ENCODE results near the gene TSHZ1. TPM values are rescaled to one million over a fixed set of nuclear protein-coding genes. Genes with fewer than 3 reads are reported as not detected.
"Not testable (repeated sequence)": the region's sequence is repeated elsewhere in the genome, so short reads cannot be mapped to it uniquely, and the experiment has no call there.

Gene TSHZ1
- total RNA-seq, 1 donor from 2014 or later: 33.5 TPM

DNA sequence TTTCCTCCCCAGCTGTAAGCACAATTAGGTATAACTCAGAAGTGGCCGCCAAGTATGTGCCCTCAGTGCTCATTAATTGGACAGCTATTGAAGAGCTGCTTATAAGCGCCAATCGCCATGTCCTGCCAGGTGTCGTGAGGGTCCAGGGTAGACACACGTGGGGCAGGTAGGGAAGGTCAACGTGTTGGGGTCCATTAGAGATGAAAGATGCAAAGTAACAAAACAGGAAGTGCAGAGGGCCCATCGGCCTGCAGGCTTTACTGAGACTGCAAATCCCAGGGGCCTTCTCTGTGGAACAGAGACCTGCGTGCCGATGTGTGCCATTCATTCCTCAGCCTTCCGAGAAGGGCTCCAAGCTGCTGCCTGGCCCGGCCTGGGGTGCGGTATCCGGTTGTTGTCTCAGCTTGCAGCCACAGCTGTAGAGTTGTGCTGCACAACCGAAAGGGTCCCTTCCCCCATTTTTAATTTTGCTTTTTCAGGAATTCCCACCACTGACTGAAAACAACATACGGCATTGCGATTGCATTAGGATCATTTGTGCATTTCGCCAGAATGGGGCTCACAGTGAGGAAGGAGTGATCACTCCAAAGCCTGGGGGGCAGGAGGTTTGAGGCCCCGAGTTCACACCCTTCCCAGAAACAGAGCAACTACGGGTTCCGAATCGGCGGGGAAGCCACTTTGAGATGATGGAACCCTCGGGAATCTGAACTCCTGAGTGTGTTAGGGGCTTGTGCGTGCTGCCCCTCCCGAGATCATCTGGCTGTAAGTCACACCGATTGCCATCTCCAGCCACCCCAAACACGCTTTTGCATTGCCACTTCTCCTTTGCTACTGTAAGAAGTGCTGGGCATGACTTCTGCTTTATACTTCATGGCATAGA is 94.3 kb downstream of the TSHZ1 start:
- no peak for DNase-seq (ENCODE audit: extremely low read depth, low read depth, low spot score)

DNA sequence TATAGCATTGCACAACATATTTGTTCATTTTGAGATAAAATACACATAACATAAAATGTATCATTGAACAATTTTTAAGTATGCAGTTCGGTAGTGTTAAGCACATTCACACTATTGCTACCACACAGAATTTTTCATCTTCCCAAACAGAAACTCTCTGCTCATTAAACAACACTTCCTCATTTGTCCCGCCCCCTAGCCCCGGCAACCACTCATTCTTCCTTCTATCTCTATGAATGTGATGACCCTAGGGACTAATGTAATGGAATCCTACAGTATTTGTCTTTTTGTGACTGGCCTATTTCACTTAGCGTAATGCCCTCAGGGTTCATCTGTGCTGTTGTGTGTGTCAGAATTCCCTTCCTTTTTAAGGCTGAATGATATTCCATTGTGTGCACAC is 95.4 kb downstream of the TSHZ1 start:
- no peak for DNase-seq (ENCODE audit: extremely low read depth, low read depth, low spot score)

DNA sequence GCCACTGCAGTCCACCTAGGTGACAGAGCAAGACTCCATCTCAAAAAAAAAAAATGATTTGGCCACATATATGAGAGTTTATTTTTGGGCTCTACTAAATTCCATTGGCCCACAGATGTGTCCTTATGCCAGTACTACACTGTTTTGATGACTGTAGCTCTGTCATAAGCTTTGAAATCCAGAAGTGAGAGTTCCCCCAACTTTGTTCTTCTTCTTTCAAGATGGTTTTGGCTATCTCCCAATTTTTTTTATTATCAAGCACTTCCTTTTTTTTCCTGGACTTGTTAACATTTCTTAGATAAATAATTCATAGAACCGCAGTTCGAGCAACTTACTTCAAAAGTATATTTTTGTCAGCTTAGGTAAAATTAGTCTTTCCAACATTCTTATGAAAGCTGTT is 96.9 kb downstream of the TSHZ1 start:
- no peak for DNase-seq (ENCODE audit: extremely low read depth, low read depth, low spot score)

DNA sequence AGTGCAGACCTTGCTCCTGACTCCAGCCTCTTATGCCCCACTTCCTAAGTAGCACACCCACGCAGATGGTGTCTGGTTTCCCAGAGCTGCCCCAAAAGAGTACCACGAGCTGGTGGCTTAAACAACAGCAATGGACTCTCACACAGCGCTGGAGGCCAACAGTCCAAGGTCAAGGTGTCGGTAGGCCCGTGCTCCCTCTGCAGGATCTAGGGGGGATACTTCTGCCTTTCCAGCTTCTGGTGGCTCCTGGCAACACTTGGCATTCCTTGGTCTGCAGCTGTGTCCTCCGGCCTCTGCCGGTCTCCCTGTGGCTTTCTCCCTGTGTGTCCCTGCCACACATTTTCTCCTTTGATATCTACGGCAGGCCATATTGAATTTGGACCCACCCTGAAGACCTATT is 99.0 kb downstream of the TSHZ1 start:
- DNase-seq (ENCODE audit: extremely low read depth, low read depth, low spot score): no peak

DNA sequence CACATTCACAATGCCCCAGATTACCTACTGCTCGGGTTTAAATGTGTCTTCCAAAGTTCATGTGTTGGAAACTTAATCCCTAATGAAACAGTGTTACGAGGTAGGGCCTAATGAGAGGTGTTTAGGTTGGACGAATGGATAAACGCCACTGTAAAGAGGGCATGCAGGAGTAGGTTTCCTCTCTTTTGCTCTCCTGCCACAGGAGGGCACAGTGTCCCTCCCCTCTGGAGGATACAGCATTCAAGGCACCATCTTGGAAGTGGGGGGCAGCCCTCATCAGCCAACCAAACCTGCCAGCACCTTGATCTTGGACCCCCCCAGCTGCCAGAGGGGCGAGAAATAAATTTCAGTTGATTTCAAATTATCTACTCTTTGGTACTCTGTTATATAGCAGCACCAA is 103.5 kb downstream of the TSHZ1 start:
- no peak for DNase-seq (ENCODE audit: extremely low read depth, low read depth, low spot score)

DNA sequence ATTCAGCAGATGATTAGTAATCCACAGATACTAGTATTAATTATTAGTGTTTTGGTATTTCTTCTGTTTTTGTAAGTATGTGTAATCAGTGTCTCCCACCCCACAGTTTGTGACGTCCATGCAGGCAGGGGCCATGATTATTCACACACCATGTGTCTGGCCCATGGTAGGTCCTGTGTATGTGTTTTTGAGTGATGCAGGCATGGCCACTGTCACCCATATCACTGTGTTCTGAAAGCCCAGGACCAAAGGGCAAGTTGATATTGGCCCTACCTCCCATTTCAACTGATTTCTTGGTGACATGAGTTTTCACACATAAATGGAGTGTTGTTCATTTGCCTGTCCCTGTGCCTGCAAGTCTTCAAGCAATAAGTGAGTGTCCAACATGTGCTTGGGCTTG is 104.0 kb downstream of the TSHZ1 start:
- DNase-seq (ENCODE audit: extremely low read depth, low read depth, low spot score): no peak

DNA sequence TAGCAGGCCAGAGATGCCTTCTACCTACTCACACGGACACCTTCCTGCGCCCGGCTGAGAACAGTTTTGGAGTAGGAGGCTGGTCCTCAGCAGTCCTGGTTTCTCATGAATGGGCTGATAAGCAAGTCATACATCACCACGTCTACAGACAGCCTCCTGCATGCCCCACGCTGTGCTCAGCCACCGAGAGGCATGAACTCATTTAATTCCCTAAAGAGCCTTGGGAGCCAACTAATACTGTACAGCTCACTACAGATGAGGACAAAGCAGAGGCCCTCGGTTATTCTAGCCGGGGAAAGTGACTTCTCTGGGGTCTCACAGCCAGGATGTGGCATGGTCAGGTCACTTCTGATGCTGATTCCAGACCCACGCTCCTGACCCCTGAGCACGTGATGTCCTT is 105.6 kb downstream of the TSHZ1 start:
- no peak for DNase-seq (ENCODE audit: extremely low read depth, low read depth, low spot score)

DNA sequence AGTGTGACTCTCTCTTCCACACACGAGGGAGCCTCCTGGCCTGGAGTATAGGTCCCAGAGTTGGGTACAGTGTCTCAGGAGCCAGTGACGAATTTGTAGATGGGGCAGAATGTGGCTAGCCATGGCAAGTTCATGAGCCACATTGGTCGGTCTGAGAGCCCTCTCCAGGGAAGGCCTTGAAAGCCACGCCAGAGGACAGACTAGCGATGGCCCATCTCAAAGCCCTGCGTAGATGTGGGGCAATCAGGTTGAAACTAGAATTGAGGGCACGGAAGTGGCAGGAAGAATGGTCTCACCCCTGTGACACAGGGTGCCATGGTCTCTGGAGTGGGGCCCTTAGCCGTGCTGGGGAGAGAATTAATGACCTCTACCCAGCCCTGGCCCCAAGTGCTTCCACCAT is 106.2 kb downstream of the TSHZ1 start:
- DNase-seq (ENCODE audit: extremely low read depth, low read depth, low spot score): no peak

DNA sequence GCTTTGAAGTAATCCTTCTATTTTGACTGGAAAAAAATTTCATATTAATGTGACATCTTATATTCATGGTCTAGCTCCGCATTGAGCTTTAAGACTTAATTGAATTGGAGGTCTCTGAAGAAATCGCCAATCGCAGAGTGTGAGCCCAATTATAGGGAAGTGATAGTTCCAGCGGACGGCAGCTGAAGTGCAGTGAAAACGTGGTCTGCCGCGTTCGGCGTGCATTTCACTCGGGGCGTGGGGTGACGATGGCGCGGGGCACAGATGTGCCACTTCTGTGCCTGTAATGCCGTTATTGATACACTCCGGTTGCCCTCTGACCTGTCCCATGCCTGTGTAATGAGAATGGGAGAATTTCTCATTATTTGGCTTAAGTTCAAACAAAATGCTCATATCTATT is 106.7 kb downstream of the TSHZ1 start:
- no peak for DNase-seq (ENCODE audit: extremely low read depth, low read depth, low spot score)

DNA sequence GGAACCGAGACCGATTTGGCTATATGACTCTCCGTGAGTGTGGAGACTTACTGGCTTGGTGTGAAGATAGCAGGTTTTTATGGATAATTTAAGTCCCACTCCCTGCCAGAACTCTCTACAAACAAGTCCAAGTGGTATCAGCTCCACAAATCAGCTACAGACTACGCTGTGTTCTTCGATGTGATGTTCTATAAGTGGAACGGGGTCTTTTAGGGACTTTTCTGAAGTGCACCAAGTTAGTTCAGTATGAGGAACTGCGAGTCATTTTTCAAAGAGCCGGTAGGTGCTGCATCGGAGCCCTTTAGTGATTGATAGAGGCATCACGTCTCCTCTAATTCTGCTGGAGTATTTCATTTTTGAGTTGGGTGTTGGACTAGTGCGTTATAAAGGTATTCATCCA is 107.1 kb downstream of the TSHZ1 start:
- DNase-seq (ENCODE audit: extremely low read depth, low read depth, low spot score): no peak

DNA sequence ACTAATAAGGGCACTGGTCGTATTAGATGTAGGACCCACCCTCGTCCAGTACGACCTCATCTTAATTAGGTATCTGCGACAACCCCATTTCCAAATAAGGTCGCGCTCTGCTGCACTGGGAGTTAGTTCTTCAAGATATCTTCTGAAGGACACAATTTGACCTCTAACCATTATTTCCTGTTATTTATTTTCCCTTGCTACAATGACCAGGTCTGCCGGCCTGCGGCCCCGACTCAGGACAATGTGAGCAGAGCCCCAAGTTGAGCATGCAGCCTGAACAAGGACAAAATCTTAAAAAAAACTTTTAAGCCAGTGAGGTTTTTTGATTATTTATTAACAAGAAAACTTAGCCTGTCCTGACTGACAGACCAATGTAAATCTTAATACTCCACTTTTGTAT is 109.3 kb downstream of the TSHZ1 start:
- no peak for DNase-seq (ENCODE audit: extremely low read depth, low read depth, low spot score)

DNA sequence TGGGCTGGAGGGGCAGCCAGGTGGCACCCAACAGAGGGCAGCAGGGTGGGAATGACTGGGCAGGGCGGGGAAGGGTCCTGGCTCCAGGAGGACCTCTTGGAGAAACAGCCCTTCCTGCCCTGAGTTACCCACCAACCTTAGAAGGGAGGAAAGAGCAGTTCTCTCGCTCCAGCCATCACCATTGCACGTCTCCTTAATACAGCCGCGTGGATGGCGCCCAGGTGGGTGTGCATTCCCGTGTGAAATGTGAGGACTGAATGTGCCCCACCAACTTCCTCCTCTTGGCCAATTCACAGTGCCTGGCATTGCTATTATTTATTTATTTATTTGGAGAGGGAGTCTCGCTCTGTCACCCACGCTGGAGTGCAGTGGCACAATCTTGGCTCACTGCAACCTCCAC is 109.9 kb downstream of the TSHZ1 start:
- DNase-seq (ENCODE audit: extremely low read depth, low read depth, low spot score): no peak

DNA sequence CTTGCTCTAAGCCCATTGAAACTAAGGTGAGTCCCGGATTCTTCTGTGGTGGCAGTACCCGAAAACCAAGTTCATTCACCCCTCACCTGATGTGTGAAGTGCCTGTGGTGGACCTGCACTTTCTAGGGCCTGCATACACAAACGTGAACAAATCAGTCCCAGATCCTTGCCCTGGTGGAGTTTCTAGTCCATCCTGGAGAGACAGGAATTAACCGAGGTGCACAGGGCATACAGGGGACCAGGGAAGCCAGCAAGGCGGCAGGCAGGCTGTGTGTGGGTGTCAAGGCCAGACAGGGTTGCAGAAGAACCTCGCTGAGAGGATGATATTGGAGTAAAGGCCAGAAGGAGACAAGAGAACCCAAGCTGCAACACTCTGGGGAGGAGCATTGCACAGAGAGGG is 110.8 kb downstream of the TSHZ1 start:
- no peak for DNase-seq (ENCODE audit: extremely low read depth, low read depth, low spot score)

DNA sequence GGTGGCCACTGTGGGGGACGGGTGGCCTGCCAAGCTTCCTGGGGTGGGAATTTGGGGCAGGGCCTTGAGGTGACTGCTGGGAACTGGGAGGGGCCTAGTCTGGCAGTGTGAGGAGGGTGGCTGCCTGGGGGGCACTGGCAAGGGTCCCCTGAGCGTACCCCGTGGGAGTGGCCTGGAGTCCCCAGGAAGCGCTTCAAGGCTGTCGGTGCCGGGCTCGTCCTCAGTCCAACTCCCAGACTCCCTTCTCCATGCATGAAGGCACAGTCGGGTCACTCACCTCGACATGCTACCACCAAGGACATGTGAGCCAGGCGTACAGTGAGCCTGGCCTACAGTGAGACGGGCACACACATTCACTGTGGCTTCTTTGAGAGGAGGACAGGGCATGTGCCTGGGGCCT is 111.6 kb downstream of the TSHZ1 start:
- DNase-seq (ENCODE audit: extremely low read depth, low read depth, low spot score): no peak

DNA sequence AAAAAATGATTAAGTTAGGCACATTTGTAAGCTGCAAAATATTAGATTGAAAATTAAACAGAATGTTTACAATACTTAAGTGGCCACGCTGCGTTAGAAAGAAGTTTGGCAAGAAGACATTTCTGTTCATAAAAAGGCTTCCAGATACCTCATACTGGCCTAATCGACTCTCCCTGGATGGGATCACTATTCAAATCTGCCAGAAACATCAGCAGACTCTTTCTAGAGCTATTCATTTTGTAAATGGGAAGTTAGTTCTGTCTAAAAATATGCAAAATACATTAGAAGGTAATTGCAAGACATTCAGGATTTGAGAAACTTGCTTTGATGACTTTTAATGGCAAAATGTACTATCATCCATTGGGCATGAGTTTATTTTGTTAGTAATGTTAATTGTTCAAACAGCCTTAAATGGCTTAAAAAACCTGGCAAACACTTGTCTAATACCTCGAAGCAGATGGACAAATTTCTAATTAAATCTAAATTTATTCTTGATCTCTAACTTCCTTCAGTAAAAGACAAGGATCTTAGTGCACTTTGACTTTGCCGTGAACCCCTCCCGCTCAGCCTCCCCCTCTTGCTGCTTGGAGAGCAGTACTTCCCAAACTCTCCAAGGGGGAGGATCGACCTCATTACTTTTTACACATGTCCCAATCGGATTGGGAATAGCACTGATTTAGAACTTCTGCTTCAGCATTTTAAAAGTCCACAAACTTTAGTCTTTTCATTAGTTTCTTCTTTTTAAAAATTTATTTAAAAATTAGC is 113.4 kb downstream of the TSHZ1 start:
- DNase-seq (ENCODE audit: extremely low read depth, low read depth, low spot score): no peak

DNA sequence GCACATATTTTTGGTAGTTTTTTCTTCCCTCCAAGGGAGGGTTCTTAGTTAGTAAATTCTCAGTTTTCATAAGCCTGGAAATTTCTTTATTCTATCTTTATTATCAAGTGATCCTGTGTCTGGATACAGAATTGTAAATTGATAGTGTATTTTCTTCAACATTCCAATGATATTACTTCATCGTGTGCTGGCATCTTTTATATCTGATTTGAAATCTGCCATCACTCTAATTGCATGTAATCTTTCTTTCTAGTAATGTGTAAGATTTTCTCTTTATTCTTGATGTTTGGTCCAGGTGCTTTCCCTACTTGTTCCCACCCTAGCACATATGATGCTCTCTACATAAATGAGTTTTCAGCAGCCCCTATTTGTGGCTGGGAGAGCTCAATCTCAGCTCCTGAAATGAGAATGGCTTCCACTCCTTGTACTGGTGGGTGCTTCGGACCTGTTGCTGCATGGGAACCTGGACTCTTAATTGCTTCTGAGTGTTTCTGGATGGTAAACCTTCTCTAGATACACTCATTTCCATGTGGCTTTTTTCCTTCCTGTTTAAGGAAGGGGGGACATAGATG is 114.2 kb downstream of the TSHZ1 start:
- DNase-seq (ENCODE audit: extremely low read depth, low read depth, low spot score): no peak

DNA sequence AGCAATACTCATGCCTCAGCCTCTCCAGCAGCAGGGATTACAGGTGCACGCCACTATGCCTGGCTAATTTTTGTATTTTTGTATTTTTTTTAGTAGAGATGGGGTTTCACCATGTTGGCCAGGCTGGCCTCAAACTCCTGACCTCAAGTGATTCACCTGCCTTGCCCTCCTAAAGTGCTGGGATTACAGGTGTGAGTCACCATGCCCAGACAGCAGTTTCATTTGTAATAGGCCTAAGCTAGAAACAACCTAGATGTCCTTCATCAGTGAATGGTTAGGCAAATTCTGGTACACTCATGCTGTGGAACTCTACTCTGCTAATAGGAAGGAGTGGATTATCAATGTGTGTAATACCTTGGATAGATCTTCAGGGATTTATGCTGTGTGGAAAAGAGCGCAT is 119.2 kb downstream of the TSHZ1 start:
- not testable (repeated sequence) for DNase-seq (ENCODE audit: extremely low read depth, low read depth, low spot score)

DNA sequence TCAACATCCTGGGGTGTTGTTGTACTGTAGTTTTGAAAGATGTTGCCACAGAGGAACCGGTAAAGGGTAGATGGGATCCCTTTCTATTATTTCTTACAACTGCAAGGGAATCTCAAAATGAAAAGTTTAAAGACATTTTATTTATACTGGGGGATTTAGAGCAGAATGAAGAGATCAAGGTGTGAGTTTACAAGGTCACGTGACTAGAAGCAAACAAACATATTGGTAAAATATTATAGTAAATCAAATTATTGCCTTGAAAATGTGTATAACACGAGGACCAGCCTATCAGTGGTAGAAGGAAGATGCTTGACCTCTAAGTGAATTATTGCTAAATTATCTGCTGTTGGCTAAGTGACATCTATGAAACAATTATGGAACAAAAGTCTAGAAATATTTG is 119.7 kb downstream of the TSHZ1 start:
- no peak for DNase-seq (ENCODE audit: extremely low read depth, low read depth, low spot score)

DNA sequence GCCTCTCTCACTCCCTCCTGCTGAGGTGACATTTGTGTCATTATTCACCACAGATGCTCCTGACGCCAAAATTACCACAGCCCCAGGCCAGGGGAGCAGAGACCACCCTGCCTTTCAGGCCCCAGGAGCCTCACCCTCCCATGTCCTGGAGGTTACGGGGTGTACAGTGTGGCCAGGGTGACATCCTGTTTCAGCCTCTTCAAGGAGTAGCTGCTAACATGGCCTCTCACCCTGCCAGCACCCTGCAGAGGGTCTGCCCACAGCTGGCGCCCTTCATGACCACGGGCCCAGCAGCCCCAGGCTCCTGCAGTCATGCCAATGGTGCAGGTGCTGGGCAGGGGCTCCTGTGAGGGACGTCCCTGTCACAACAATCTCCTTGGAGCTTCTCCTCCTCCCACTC is 124.3 kb downstream of the TSHZ1 start:
- DNase-seq (ENCODE audit: extremely low read depth, low read depth, low spot score): no peak

DNA sequence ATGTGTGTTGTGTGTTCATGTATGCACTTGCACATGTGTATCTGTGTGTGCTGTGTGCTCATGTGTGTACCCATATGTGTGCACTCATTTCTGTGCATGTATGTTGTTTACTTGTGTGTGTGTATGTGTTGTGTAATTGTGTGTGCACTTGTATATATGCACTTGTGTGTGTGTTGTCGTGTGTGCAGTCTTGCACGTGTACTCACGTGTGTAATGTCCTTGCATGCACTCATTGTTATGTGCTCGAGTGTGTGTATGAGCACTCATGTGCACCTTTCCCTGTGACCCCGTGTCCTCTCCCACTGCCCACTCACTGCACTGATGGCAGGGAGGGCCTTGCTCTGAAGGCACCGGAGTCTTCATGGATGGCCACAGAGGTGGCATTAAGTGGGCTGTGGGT is 124.9 kb downstream of the TSHZ1 start:
- no peak for DNase-seq (ENCODE audit: extremely low read depth, low read depth, low spot score)

DNA sequence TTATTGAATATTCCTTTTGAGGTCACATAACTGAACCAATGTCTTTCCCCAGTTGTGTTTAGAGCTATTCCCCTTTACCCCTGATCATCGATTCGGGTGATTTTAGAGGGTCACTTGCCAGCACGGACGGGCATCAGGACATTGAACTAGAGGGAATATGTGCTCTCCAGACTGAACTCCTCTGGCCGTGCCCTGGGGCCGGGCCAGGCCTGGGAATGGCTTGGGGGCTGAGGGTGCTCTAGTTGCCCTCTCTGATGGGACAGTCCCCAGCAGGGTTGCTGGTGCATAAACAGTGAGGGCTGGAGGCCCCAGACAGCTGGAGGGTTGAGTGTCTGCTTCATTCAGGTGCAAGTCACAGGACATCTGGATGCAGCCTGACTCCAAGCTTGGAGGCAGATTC is 126.2 kb downstream of the TSHZ1 start:
- DNase-seq (ENCODE audit: extremely low read depth, low read depth, low spot score): no peak

DNA sequence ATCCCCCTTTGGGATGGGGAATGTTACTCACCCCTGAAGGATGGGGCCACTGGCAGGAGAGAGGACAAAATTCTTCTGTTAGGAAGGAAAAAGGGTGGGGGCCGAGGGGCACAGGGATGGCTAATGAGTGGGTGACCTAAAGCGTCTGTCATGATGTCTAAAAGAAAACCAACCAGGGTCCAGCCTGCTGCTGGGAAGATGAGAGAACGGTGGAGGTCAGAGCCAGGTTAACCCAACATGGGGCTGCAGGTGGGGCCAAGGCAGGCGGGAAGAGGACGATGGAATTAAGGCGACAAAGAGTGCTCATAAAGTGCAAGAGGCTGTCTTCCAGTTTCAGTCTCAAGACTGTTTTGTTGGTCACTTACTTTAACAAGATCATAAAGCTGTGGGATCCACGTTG is 126.8 kb downstream of the TSHZ1 start:
- no peak for DNase-seq (ENCODE audit: extremely low read depth, low read depth, low spot score)

Measured in glomerular endothelial cell (primary cell).